Measurements from ENCODE around the gene GATAD1. TPM values are rescaled to one million over a fixed set of nuclear protein-coding genes. Genes with fewer than 3 reads are reported as not detected.

GATAD1 gene
- total RNA-seq, 1 experiment from 2014 or later = 19.4 TPM

DNA sequence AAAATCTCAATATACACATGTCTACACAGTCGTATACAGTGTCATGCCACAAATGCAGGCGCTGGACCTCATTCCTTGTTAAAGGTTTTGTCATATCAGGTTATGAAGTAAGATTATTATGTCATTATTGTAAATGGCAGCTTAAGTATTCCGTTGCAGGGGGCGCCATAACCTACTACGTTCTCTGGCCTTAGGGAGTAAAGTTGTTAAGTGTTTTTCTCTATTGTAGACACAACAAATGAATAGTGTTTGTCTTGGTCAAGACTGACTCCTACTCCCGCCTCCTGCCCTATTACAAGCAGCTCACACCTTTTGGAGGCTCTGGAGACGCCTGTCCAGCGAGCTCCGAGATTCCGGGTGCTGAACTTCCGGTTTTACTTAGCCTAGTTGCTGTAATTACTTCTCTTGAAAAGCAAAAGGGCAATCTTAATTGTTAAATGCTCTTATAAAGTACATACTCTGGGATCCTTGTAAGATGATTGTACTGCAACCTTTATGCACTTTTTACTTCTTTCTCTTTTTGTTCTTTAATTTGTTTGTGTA, 994 bp downstream of the GATAD1 start:
- TF ChIP-seq CTCF (conservative IDR thresholded peaks at IDR 0.05; ENCODE audit: low read depth, low read length) (peak; percentile 62), EZH2 (IDR thresholded peaks at IDR 0.05; ENCODE audit: borderline replicate concordance, low read depth, low read length, poor library complexity, severe bottlenecking) (no peak)
- DNase-seq (ENCODE audit: low spot score) = peak; percentile 68
- Histone ChIP-seq H3K36me3 (ENCODE audit: insufficient read depth, low read length, poor library complexity, severe bottlenecking) (peaks cover 29% of the 10 kb centered on the region), H3K4me1 (ENCODE audit: insufficient read depth, low read length, poor library complexity, severe bottlenecking) (peaks cover 7% of the 10 kb centered on the region), H3K27me3 (replicated peaks; ENCODE audit: insufficient read depth, low read depth, low read length, poor library complexity) (no peaks in the 10 kb centered on the region), H3K27ac (ENCODE audit: low read depth, low read length, poor library complexity, severe bottlenecking) (peak overlapping the region; percentile 93), H3K9me3 (ENCODE audit: low read depth, low read length, poor library complexity, severe bottlenecking) (no peaks in the 10 kb centered on the region), H3K4me3 (ENCODE audit: low read depth, low read length, poor library complexity, severe bottlenecking) (peak overlapping the region; percentile 94)
- intact Hi-C loops (cut with micrococcal nuclease; ENCODE audit: unreplicated experiment) = loop anchor here (5.0 kb wide), 3 partner anchors 271 to 566 kb away; partner anchors contain the start of genes CYP51A1, LRRD1 and MTERF1
- ChIA-PET POLR2A (ENCODE audit: low non-redundant PET) (no interaction called here), CTCF (interaction anchor here (0.6 to 2.6 kb wide), 5 partner anchors 13 to 618 kb away, joined by 5 to 20 read pairs (median 5); partner anchors contain the start of genes PEX1 and RBM48)
- BruUV-seq (replicated peaks) = TSS peak; percentile 41

DNA sequence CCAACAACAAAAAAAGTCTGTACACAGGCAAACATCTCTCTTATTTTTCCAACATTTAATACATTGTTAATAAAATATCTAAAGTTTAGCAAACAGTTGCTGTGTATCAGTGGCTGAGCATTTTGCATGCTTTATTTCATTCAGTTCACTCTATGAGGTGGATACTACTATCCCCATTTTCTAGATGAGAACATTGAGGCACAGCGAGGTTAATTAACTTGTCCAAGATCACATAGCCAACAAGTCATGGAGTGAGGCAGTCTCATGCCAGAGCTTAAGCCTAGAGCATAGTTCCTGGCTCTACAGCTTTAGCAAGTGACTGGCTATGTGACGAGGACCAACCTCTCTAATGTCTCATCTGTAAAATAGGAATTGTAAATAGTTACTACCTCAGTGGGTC, 4.4 kb downstream of the GATAD1 start:
- peaks cover 7% of the 10 kb centered on the region for H3K4me1 ChIP-seq (ENCODE audit: insufficient read depth, low read length, poor library complexity, severe bottlenecking)
- peaks cover 52% of the 10 kb centered on the region for H3K36me3 ChIP-seq (ENCODE audit: insufficient read depth, low read length, poor library complexity, severe bottlenecking)
- DNase-seq (ENCODE audit: low spot score) = no peak
- H3K27me3 ChIP-seq (replicated peaks; ENCODE audit: insufficient read depth, low read depth, low read length, poor library complexity) = no peaks in the 10 kb centered on the region
- ChIA-PET POLR2A (ENCODE audit: low non-redundant PET) (no interaction called here), CTCF (no interaction called here)
- intact Hi-C loops (cut with micrococcal nuclease; ENCODE audit: unreplicated experiment) = no loop called here
- no TSS peak for BruUV-seq (replicated peaks)
- H3K27ac ChIP-seq (ENCODE audit: low read depth, low read length, poor library complexity, severe bottlenecking) = no peak overlapping the region
- no peaks in the 10 kb centered on the region for H3K9me3 ChIP-seq (ENCODE audit: low read depth, low read length, poor library complexity, severe bottlenecking)
- no peak overlapping the region for H3K4me3 ChIP-seq (ENCODE audit: low read depth, low read length, poor library complexity, severe bottlenecking)
- TF ChIP-seq EZH2 (IDR thresholded peaks at IDR 0.05; ENCODE audit: borderline replicate concordance, low read depth, low read length, poor library complexity, severe bottlenecking) = no peak
- no peak for TF ChIP-seq CTCF (conservative IDR thresholded peaks at IDR 0.05; ENCODE audit: low read depth, low read length)

- DNase-seq (ENCODE audit: low spot score) = no peak
- POLR2A ChIA-PET (ENCODE audit: low non-redundant PET) = no interaction called here
- H3K27ac ChIP-seq (ENCODE audit: low read depth, low read length, poor library complexity, severe bottlenecking) = no peak overlapping the region
- peaks cover 40% of the 10 kb centered on the region for H3K36me3 ChIP-seq (ENCODE audit: insufficient read depth, low read length, poor library complexity, severe bottlenecking)
- no peaks in the 10 kb centered on the region for H3K4me1 ChIP-seq (ENCODE audit: insufficient read depth, low read length, poor library complexity, severe bottlenecking)
- H3K27me3 ChIP-seq (replicated peaks; ENCODE audit: insufficient read depth, low read depth, low read length, poor library complexity) = no peaks in the 10 kb centered on the region
- intact Hi-C loops (cut with micrococcal nuclease; ENCODE audit: unreplicated experiment) = no loop called here
- H3K4me3 ChIP-seq (ENCODE audit: low read depth, low read length, poor library complexity, severe bottlenecking) = no peak overlapping the region
- CTCF ChIA-PET = no interaction called here
- BruUV-seq (replicated peaks) = no TSS peak
- H3K9me3 ChIP-seq (ENCODE audit: low read depth, low read length, poor library complexity, severe bottlenecking) = no peaks in the 10 kb centered on the region
- TF ChIP-seq EZH2 (IDR thresholded peaks at IDR 0.05; ENCODE audit: borderline replicate concordance, low read depth, low read length, poor library complexity, severe bottlenecking) = no peak
- TF ChIP-seq CTCF (conservative IDR thresholded peaks at IDR 0.05; ENCODE audit: low read depth, low read length) = no peak
Observed at GRCh38 chr7:92456236-92456635, 9.0 kb downstream of the GATAD1 start.

All from A673 (cell line).